PFSK-1 (cell line): ENCODE data around the gene FGGY.

ENCODE experiments used
- FOXP2 ChIP-seq: optimal IDR thresholded peaks from 2 replicates; pipeline ENCODE3; 2011; ENCODE audit warnings: borderline replicate concordance, control low read depth, inconsistent platforms; ENCODE audit not compliant: insufficient read depth; ENCODE audit errors: extremely low read length, extremely low read depth
- POLR2AphosphoS5 ChIP-seq: IDR thresholded peaks from 2 replicates; pipeline ENCODE4 v1.6.1; 2012; ENCODE audit warnings: low read depth, mild to moderate bottlenecking, control low read depth, low read length, moderate library complexity
- REST ChIP-seq, 2 experiments: IDR thresholded peaks; 2 replicates each; pipeline versions ENCODE4 v1.6.1 to v1.8.0; 2011 to 2012; ENCODE audit warnings: low read depth in 2 of 2, low read length in 2 of 2, control low read depth in 1 of 2, inconsistent platforms in 1 of 2, mild to moderate bottlenecking in 1 of 2, moderate library complexity in 1 of 2; ENCODE audit not compliant: insufficient read depth in 1 of 2
- SIN3A ChIP-seq: IDR thresholded peaks from 2 replicates; pipeline ENCODE4 v1.6.1; 2012; ENCODE audit warnings: mild to moderate bottlenecking, low read length, moderate library complexity, borderline replicate concordance; ENCODE audit not compliant: insufficient read depth
- TAF1 ChIP-seq: IDR thresholded peaks from 2 replicates; pipeline ENCODE4 v1.6.1; 2012; ENCODE audit warnings: low read length, control low read depth, borderline replicate concordance; ENCODE audit not compliant: insufficient read depth

The FGGY gene

DNA sequence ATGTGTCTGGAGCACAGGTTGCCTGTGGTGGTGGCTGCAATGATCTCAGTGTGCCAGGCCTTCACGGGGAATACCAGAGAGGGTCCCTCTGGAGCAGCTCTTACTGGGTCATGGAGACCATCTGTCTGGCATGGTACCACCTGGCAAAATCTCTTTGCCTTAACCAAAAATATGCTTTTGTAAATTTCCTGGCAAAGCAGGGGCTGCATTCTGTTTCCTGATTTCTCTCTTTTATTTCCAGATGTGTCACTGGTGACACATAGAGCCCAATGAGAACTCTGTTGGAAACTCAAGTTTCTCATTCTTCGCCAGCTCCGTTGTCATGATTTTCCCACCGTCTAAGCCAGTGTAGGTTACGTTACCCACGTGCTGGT is 136.5 kb downstream of the FGGY start:
- TF ChIP-seq FOXP2 (no peak), POLR2AphosphoS5 (no peak), SIN3A (no peak), REST (IDR thresholded peaks at IDR 0.05; ENCODE audit: insufficient read depth in 1 of 2, low read depth in 2 of 2, low read length in 2 of 2) (no peak), TAF1 (no peak)

DNA sequence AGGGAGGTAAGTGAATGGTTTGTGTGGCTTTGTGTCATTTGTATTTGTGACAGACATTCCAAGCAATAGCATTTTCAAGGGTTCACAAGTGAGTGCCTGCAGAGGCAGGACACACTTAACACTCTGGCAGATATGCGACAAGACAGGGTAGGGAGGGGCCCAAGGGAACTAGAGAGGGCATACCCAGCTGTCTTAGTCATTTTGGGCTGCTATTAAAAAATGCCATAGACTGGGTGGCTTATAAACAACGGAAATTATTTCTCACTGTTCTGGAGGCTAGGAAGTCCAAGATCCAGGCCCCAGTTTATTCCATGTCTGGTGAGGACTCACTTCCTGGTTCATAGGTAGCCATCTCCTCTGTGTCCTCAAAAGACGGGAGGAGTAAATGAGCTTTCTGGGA is 137.4 kb downstream of the FGGY start:
- TF ChIP-seq TAF1 (no peak), POLR2AphosphoS5 (no peak)

GRCh38 chr1:59436637-59437036 is 139.7 kb downstream of the FGGY start:
- TF ChIP-seq REST (IDR thresholded peaks at IDR 0.05; ENCODE audit: insufficient read depth in 1 of 2, low read depth in 2 of 2, low read length in 2 of 2): no peak
- no peak for TF ChIP-seq FOXP2
- TF ChIP-seq SIN3A: no peak
- no peak for TF ChIP-seq POLR2AphosphoS5
- no peak for TF ChIP-seq TAF1

- TF ChIP-seq SIN3A (no peak), REST (IDR thresholded peaks at IDR 0.05; ENCODE audit: insufficient read depth in 1 of 2, low read depth in 2 of 2, low read length in 2 of 2) (no peak), TAF1 (no peak), POLR2AphosphoS5 (no peak)
Measured at GRCh38 chr1:59438058-59438560, 141.2 kb downstream of the FGGY start.

- TF ChIP-seq TAF1 (no peak), REST (IDR thresholded peaks at IDR 0.05; ENCODE audit: insufficient read depth in 1 of 2, low read depth in 2 of 2, low read length in 2 of 2) (no peak)
Measured at GRCh38 chr1:59442492-59442891, 145.6 kb downstream of the FGGY start.

- TF ChIP-seq REST (IDR thresholded peaks at IDR 0.05; ENCODE audit: insufficient read depth in 1 of 2, low read depth in 2 of 2, low read length in 2 of 2): no peak
- no peak for TF ChIP-seq TAF1
- no peak for TF ChIP-seq FOXP2
- TF ChIP-seq POLR2AphosphoS5: no peak
- no peak for TF ChIP-seq SIN3A
Measured at GRCh38 chr1:59443310-59443709, 146.4 kb downstream of the FGGY start.
